Astrocyte (in vitro differentiated cells and primary cell): ENCODE data around the gene LRRK2. TPM values are rescaled to one million over a fixed set of nuclear protein-coding genes. Genes with fewer than 3 reads are reported as not detected.

Source experiments
- DNase-seq: peaks from one replicate; pipeline ENCODE4 v3.0.0-alpha.2; 2010; ENCODE audit warnings: low read depth
- FAIRE-seq: peaks from 2 replicates; lab custom pipeline; 2011; peaks lifted over from hg19 to GRCh38; lab: Jason Lieb, UNC
- H2AFZ ChIP-seq: 2 replicates; pipeline ENCODE4 v1.6.0; 2012; ENCODE audit warnings: low read depth, low read length, inconsistent platforms
- H3K27ac ChIP-seq: 2 replicates; pipeline ENCODE4 v1.5.1; 2011; ENCODE audit warnings: low read depth, low read length, inconsistent platforms
- H3K27me3 ChIP-seq: 2 replicates; pipeline ENCODE4 v1.6.0; 2011; ENCODE audit warnings: low read length, inconsistent platforms; ENCODE audit not compliant: insufficient read depth
- H3K36me3 ChIP-seq: 2 replicates; pipeline ENCODE4 v1.5.1; 2011; ENCODE audit warnings: low read length, inconsistent platforms; ENCODE audit not compliant: insufficient read depth
- H3K4me1 ChIP-seq: 2 replicates; pipeline ENCODE4 v1.5.1; 2011; ENCODE audit warnings: low read length, inconsistent platforms; ENCODE audit not compliant: insufficient read depth
- H3K4me2 ChIP-seq: 2 replicates; pipeline ENCODE4 v1.6.0; 2012; ENCODE audit warnings: low read length, inconsistent platforms
- H3K4me3 ChIP-seq: 2 replicates; pipeline ENCODE4 v1.5.1; 2011; ENCODE audit warnings: low read depth, mild to moderate bottlenecking, low read length, inconsistent platforms; ENCODE audit not compliant: insufficient read depth
- H3K79me2 ChIP-seq: 2 replicates; pipeline ENCODE4 v1.6.0; 2012; ENCODE audit warnings: mild to moderate bottlenecking, low read length, inconsistent platforms; ENCODE audit not compliant: insufficient read depth
- H3K9ac ChIP-seq: 2 replicates; pipeline ENCODE4 v1.6.0; 2012; ENCODE audit warnings: mild to moderate bottlenecking, low read length, inconsistent platforms
- H3K9me3 ChIP-seq: 2 replicates; pipeline ENCODE4 v1.5.1; 2012; ENCODE audit warnings: low read depth, mild to moderate bottlenecking, low read length, inconsistent platforms; ENCODE audit not compliant: insufficient read depth
- H4K20me1 ChIP-seq: 2 replicates; pipeline ENCODE4 v1.6.0; 2012; ENCODE audit warnings: low read length, inconsistent platforms; ENCODE audit not compliant: insufficient read depth
- H3K27ac Mint-ChIP-seq: one replicate; pipeline ENCODE4 v1.8.0; 2021; ENCODE audit warnings: mild to moderate bottlenecking, mixed read lengths; ENCODE audit not compliant: unreplicated experiment
- H3K27me3 Mint-ChIP-seq: one replicate; pipeline ENCODE4 v1.8.0; 2021; ENCODE audit warnings: low read depth, mixed read lengths; ENCODE audit not compliant: unreplicated experiment
- H3K36me3 Mint-ChIP-seq: one replicate; pipeline ENCODE4 v1.8.0; 2021; ENCODE audit warnings: low read depth, mixed read lengths; ENCODE audit not compliant: unreplicated experiment
- H3K4me1 Mint-ChIP-seq: one replicate; pipeline ENCODE4 v1.8.0; 2021; ENCODE audit warnings: low read depth, mixed read lengths; ENCODE audit not compliant: unreplicated experiment
- H3K4me3 Mint-ChIP-seq: one replicate; pipeline ENCODE4 v1.8.0; 2021; ENCODE audit warnings: mild to moderate bottlenecking, moderate library complexity, mixed read lengths; ENCODE audit not compliant: unreplicated experiment
- H3K9me3 Mint-ChIP-seq: one replicate; pipeline ENCODE4 v1.8.0; 2021; ENCODE audit warnings: mild to moderate bottlenecking, mixed read lengths; ENCODE audit not compliant: unreplicated experiment
- CTCF ChIP-seq: IDR thresholded peaks from 2 replicates; pipeline ENCODE4 v1.5.1; 2011; ENCODE audit warnings: low read depth, mild to moderate bottlenecking, inconsistent platforms, low read length, moderate library complexity; ENCODE audit not compliant: insufficient read depth
- EZH2 ChIP-seq: IDR thresholded peaks from 2 replicates; pipeline ENCODE4 v1.6.1; 2012; ENCODE audit warnings: mild to moderate bottlenecking, low read length, inconsistent platforms; ENCODE audit not compliant: insufficient read depth
- total RNA-seq: library from RNA; stranded (reverse); gene quantifications from 2 replicates; pipeline ENCODE4 v1.2.1, GENCODE V29; 2021

LRRK2 gene
- total RNA-seq, 1 donor from 2014 or later, result 0.02 TPM

- H3K36me3 ChIP-seq, result no peaks in the 10 kb centered on the region
- Mint-ChIP-seq H3K27ac (no peak overlapping the region), H3K4me1 (no peaks in the 10 kb centered on the region), H3K9me3 (no peaks in the 10 kb centered on the region), H3K36me3 (no peaks in the 10 kb centered on the region), H3K4me3 (no peak overlapping the region), H3K27me3 (no peaks in the 10 kb centered on the region)
- no peaks in the 10 kb centered on the region for H3K9me3 ChIP-seq
- no peaks in the 10 kb centered on the region for H3K4me1 ChIP-seq
- no peaks in the 10 kb centered on the region for H3K79me2 ChIP-seq
- H2AFZ ChIP-seq, result no peak overlapping the region
- H3K9ac ChIP-seq, result no peak overlapping the region
- no peak for TF ChIP-seq EZH2
- no peak for TF ChIP-seq CTCF
- no peak for DNase-seq
- no peaks in the 10 kb centered on the region for H4K20me1 ChIP-seq
- no peak overlapping the region for H3K4me2 ChIP-seq
- H3K27ac ChIP-seq, result no peak overlapping the region
- no peak for FAIRE-seq
- no peaks in the 10 kb centered on the region for H3K27me3 ChIP-seq
- no peak overlapping the region for H3K4me3 ChIP-seq
Measured at GRCh38 chr12:40287369-40287975, 62.7 kb downstream of the LRRK2 start.

GRCh38 chr12:40292788-40293429 lies 68.1 kb downstream of the LRRK2 start:
- H3K79me2 ChIP-seq, result no peaks in the 10 kb centered on the region
- no peaks in the 10 kb centered on the region for H4K20me1 ChIP-seq
- H3K36me3 ChIP-seq, result no peaks in the 10 kb centered on the region
- H3K27ac ChIP-seq, result no peak overlapping the region
- no peaks in the 10 kb centered on the region for H3K4me1 Mint-ChIP-seq
- H3K4me2 ChIP-seq, result no peak overlapping the region
- no peak overlapping the region for H3K9ac ChIP-seq
- no peaks in the 10 kb centered on the region for H3K9me3 Mint-ChIP-seq
- no peak for DNase-seq
- H3K27me3 Mint-ChIP-seq, result no peaks in the 10 kb centered on the region
- H3K4me1 ChIP-seq, result no peaks in the 10 kb centered on the region
- no peaks in the 10 kb centered on the region for H3K27me3 ChIP-seq
- H3K4me3 ChIP-seq, result no peak overlapping the region
- no peak for FAIRE-seq
- H3K27ac Mint-ChIP-seq, result no peak overlapping the region
- H3K9me3 ChIP-seq, result no peaks in the 10 kb centered on the region
- no peak overlapping the region for H2AFZ ChIP-seq
- H3K4me3 Mint-ChIP-seq, result no peak overlapping the region
- no peaks in the 10 kb centered on the region for H3K36me3 Mint-ChIP-seq
- TF ChIP-seq CTCF (no peak), EZH2 (no peak)

GRCh38 chr12:40298341-40298740 lies 73.5 kb downstream of the LRRK2 start:
- H3K36me3 Mint-ChIP-seq, result no peaks in the 10 kb centered on the region
- Histone ChIP-seq H4K20me1 (no peaks in the 10 kb centered on the region), H3K27ac (no peak overlapping the region), H3K36me3 (no peaks in the 10 kb centered on the region), H2AFZ (no peak overlapping the region), H3K79me2 (no peaks in the 10 kb centered on the region), H3K27me3 (no peaks in the 10 kb centered on the region), H3K4me3 (no peak overlapping the region), H3K4me2 (no peak overlapping the region), H3K9ac (no peak overlapping the region), H3K4me1 (no peaks in the 10 kb centered on the region), H3K9me3 (no peaks in the 10 kb centered on the region)
- no peak for TF ChIP-seq EZH2
- TF ChIP-seq CTCF, result no peak
- no peak overlapping the region for H3K4me3 Mint-ChIP-seq
- H3K9me3 Mint-ChIP-seq, result no peaks in the 10 kb centered on the region
- DNase-seq (no peak), FAIRE-seq (no peak)
- no peaks in the 10 kb centered on the region for H3K4me1 Mint-ChIP-seq
- H3K27me3 Mint-ChIP-seq, result no peaks in the 10 kb centered on the region
- no peak overlapping the region for H3K27ac Mint-ChIP-seq
